WTC11 (cell line): ENCODE results near the gene SKAP2.

ENCODE experiments used
- MAX ChIP-seq: sonication (generic); formaldehyde crosslinking; IDR thresholded peaks from 2 replicates; pipeline ENCODE4 v1.8.0; 2022; ENCODE audit warnings: mild to moderate bottlenecking, missing genetic modification reagents
- TF ChIP-seq, protein P1 (sequence below): sonication (generic); formaldehyde crosslinking; IDR thresholded peaks from 2 replicates; pipeline ENCODE4 v1.8.0; 2022; ENCODE audit warnings: mild to moderate bottlenecking, missing genetic modification reagents

DNA sequence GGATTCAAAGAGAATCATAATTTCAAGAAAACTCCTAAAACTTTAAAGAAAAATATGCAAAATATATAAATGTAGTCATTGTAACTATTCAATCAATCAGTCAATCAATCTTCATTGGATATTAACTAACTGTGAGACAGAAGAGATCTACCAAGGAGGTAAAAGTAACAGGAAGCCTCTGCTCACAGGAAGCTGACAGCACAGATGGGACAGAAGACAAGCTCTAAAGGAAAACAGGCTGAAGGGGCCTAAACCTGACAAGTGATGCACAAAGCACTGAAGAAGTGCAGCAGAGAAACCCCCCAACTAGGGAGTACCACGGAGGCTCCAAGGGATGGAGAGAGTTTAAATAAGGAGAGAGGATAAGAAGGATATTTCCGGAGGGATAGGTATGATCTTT lies 173.0 kb downstream of the SKAP2 start:
- no peak for TF ChIP-seq MAX (CRISPR knock-in tag)
- TF ChIP-seq, protein P1, sequence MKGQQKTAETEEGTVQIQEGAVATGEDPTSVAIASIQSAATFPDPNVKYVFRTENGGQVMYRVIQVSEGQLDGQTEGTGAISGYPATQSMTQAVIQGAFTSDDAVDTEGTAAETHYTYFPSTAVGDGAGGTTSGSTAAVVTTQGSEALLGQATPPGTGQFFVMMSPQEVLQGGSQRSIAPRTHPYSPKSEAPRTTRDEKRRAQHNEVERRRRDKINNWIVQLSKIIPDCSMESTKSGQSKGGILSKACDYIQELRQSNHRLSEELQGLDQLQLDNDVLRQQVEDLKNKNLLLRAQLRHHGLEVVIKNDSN, result no peak
